ENCODE data around the gene SLC25A11. TPM values are rescaled to one million over a fixed set of nuclear protein-coding genes. Genes with fewer than 3 reads are reported as not detected.

The SLC25A11 gene
- total RNA-seq, 1 donor from 2014 or later = 45.7 TPM

GRCh38 chr17:4973256-4974114 lies 33.6 kb upstream of the SLC25A11 start:
- Histone ChIP-seq H3K4me1 (peaks cover 18% of the 10 kb centered on the region), H3K27me3 (no peaks in the 10 kb centered on the region), H3K27ac (no peak overlapping the region), H3K9me3 (no peaks in the 10 kb centered on the region), H3K36me3 (peaks cover 0 to 57% of the 10 kb centered on the region in 2 donors), H3K4me3 (no peak overlapping the region)
- no peak for DNase-seq (ENCODE audit: extremely low spot score in 2 of 2)
- intact Hi-C loops (cut with DNase I) = no loop called here
- no peak for TF ChIP-seq POLR2A (IDR thresholded peaks at IDR 0.05)
- TF ChIP-seq CTCF (IDR thresholded peaks at IDR 0.05) = no peak
- TF ChIP-seq POLR2AphosphoS5 (IDR thresholded peaks at IDR 0.05; ENCODE audit: insufficient read depth in 1 of 2, low read depth in 1 of 2) = no peak

- TF ChIP-seq POLR2AphosphoS5 (IDR thresholded peaks at IDR 0.05; ENCODE audit: insufficient read depth in 1 of 2, low read depth in 1 of 2) = no peak
- TF ChIP-seq POLR2A (IDR thresholded peaks at IDR 0.05) = no peak
- TF ChIP-seq CTCF (IDR thresholded peaks at IDR 0.05) = no peak
Measured at GRCh38 chr17:4972752-4973151, 32.9 kb upstream of the SLC25A11 start.

GRCh38 chr17:4972322-4972721 lies 32.5 kb upstream of the SLC25A11 start:
- Histone ChIP-seq H3K4me1 (peaks cover 23% of the 10 kb centered on the region), H3K27ac (no peak overlapping the region), H3K9me3 (no peaks in the 10 kb centered on the region), H3K36me3 (peaks cover 0 to 45% of the 10 kb centered on the region in 2 donors), H3K4me3 (no peak overlapping the region), H3K27me3 (no peaks in the 10 kb centered on the region)
- no peak for DNase-seq (ENCODE audit: extremely low spot score in 2 of 2)
- intact Hi-C loops (cut with DNase I) = no loop called here
- TF ChIP-seq CTCF (IDR thresholded peaks at IDR 0.05) (no peak), POLR2AphosphoS5 (IDR thresholded peaks at IDR 0.05; ENCODE audit: insufficient read depth in 1 of 2, low read depth in 1 of 2) (no peak), POLR2A (IDR thresholded peaks at IDR 0.05) (no peak)

More at GRCh38 chr17:4972752-4973151, 32.9 kb upstream of the SLC25A11 start:
- H3K27ac ChIP-seq = no peak overlapping the region
- H3K9me3 ChIP-seq = no peaks in the 10 kb centered on the region
- H3K36me3 ChIP-seq = peaks cover 0 to 49% of the 10 kb centered on the region in 2 donors
- H3K4me1 ChIP-seq = peaks cover 23% of the 10 kb centered on the region
- no peaks in the 10 kb centered on the region for H3K27me3 ChIP-seq
- no peak overlapping the region for H3K4me3 ChIP-seq
- no peak for DNase-seq (ENCODE audit: extremely low spot score in 2 of 2)
- intact Hi-C loops (cut with DNase I) = no loop called here

GRCh38 chr17:4971826-4972225 lies 32.0 kb upstream of the SLC25A11 start:
- DNase-seq (ENCODE audit: extremely low spot score in 2 of 2) = no peak
- TF ChIP-seq POLR2AphosphoS5 (IDR thresholded peaks at IDR 0.05; ENCODE audit: insufficient read depth in 1 of 2, low read depth in 1 of 2) (no peak), CTCF (IDR thresholded peaks at IDR 0.05) (no peak), POLR2A (IDR thresholded peaks at IDR 0.05) (no peak)
- Histone ChIP-seq H3K27me3 (no peaks in the 10 kb centered on the region), H3K4me1 (peaks cover 23% of the 10 kb centered on the region), H3K27ac (no peak overlapping the region), H3K4me3 (no peak overlapping the region), H3K36me3 (peaks cover 0 to 40% of the 10 kb centered on the region in 2 donors), H3K9me3 (no peaks in the 10 kb centered on the region)
- intact Hi-C loops (cut with DNase I) = no loop called here

- H3K9me3 ChIP-seq = no peaks in the 10 kb centered on the region
- H3K4me3 ChIP-seq = no peak overlapping the region
- intact Hi-C loops (cut with DNase I) = no loop called here
- no peak for TF ChIP-seq POLR2A (IDR thresholded peaks at IDR 0.05)
- H3K4me1 ChIP-seq = peaks cover 38% of the 10 kb centered on the region
- H3K27me3 ChIP-seq = no peaks in the 10 kb centered on the region
- peaks cover 0 to 29% of the 10 kb centered on the region in 2 donors for H3K36me3 ChIP-seq
- H3K27ac ChIP-seq = peak overlapping the region; percentile 96
- no peak for DNase-seq (ENCODE audit: extremely low spot score in 2 of 2)
Measured at GRCh38 chr17:4970273-4970672, 30.4 kb upstream of the SLC25A11 start.

All from vagina (tissue), 2 donors.